HG02642 (cell line): Measurements from ENCODE around the gene DIS3L2.
"Not testable (repeated sequence)": the region's sequence is repeated elsewhere in the genome, so short reads cannot be mapped to it uniquely, and the experiment has no call there.

ENCODE experiments used
- ATAC-seq: cut with Tn5 transposase; IDR thresholded peaks from one replicate; pipeline ENCODE4 v1.9.1; 2021; ENCODE audit warnings: mild to moderate bottlenecking; ENCODE audit not compliant: unreplicated experiment, poor library complexity

DIS3L2 gene

DNA sequence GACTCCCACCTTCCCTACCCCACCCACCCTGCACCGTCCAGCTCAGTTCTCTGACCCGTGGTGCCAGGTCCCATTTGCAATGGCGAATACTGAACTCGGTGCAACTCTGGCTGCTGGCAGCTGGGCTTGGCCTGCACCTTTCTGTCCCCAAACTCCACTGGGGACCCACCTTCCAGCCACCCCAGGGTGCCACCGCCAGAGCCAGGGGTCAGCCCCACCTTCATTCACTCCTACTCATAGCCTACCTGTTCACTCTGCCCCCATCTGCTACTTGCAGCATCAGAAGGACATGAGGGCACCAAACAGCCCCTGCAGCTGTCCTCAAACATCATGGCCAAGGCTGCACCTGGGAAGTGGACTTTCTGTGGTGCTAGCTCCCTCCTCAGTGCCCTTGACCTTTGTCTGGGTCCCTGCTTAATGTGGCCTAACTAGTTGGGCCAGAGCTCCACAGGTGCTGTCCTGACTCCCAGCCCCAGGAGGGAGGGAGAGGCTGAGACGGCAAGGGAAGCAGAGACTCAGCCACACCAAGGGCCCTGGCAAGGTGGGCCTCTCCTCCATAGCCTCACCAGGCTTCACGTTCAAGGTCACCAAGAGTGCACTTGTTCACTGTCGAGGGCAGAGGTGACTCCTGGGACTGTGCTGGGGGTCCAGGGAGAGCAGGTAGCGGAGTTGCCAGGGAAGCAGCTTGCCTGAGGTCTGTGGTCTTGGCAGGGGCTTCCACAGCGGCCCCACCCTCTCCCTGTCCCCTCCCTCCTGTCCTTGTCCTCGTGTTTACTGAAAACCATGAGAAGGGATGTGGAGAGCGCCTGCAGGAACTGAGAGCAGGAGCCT lies 365.0 kb downstream of the DIS3L2 start:
- not testable (repeated sequence) for ATAC-seq

DNA sequence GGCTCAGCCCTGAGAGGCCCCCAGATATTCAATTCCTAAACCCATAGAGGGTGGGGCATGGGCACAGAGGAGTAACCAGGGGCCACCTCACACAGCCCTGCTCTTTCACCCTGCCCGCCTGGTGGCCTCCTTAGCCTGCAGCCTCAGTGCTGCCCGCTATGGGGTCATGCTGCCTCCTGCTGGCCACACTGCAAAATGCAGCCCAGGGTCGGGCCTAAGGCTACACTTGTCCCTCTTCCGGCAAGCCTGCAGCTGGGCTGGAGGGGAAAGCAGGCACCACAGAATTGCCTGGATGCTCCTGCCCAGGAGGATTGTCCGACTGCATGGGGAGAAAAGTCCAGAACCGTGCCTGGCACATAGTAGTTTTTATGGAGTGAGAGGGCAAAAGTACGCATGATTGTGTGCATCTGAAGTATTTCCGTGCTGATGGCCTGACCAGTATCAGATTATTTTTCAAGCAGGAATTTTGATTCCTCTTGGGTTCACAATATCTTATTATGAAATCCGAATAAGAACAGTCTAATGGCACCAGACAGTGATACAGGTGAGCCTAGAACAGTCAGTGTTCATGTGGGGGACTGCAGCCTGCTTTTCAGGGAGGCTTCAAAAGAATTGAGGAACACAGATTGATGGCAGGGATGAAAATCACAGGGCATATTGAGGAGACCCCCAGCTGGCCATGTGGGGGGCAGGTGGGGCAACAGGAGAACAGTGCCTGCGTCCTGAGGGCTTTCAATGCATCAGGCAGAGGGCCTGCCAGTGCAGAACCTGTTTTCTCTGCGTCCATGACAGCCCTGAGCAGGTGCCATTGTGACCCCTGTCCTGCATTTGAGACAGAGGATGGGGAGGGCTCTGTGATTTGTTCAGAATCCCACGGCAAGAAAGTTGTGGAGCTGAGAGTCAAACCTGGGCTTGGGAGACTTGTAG lies 365.9 kb downstream of the DIS3L2 start:
- peak; percentile 48 for ATAC-seq

DNA sequence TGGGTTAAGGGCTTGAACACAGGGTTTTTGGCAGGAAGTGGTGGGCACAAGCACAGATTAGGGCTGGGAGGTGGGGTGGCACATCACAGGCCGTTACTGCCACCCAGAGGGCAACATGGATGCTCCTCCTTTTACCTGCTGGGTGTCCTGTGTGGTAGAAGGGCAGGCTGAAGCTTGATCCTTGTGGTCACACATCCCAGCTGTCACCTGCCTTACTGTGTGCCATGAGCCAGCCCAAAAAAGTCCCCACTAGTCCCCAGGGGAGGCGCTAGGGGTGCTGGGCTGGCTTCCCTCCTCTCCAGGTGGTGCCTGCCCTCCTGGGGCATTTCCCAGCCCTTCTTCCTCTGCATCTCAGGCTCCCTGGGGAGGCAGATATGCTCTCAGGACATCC lies 366.5 kb downstream of the DIS3L2 start:
- ATAC-seq: no peak

GRCh38 chr2:232328516-232329460 lies 367.3 kb downstream of the DIS3L2 start:
- ATAC-seq: no peak

DNA sequence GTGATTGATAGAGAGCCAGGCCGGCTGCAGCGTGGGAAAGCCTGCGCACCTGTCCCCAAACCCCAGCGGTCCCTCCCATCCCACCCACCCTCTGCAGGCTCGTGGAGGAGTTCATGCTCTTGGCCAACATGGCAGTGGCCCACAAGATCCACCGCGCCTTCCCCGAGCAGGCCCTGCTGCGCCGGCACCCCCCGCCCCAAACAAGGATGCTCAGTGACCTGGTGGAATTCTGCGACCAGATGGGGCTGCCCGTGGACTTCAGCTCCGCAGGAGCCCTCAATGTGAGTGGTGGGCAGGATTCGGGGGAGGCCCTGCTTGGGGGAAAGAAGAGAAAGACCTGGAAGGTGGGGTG lies 368.2 kb downstream of the DIS3L2 start:
- ATAC-seq: no peak

- ATAC-seq: no peak
Measured at GRCh38 chr2:232330068-232330999, 368.8 kb downstream of the DIS3L2 start.

DNA sequence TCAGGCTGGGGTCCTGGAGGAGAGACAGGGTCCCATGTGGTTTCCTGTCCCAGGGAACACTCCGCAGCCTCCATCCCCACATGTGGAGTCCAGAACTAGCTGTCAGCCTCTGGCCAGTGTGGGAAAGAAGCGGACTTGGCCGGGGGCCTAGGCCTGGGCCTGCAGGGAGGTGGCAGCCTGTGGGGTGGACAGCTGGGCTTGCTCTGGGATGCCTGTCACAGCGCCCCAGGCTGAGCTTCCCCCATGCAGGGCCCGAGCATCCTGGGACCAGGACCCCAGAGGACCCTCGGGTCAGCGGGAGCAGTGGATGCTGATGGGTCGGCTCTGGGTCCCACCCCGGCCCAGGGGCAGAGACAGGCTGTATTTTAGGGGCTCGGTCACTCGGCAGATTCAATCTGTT lies 369.5 kb downstream of the DIS3L2 start:
- ATAC-seq: not testable (repeated sequence)

- not testable (repeated sequence) for ATAC-seq
Measured at GRCh38 chr2:232331641-232332040, 370.1 kb downstream of the DIS3L2 start.

DNA sequence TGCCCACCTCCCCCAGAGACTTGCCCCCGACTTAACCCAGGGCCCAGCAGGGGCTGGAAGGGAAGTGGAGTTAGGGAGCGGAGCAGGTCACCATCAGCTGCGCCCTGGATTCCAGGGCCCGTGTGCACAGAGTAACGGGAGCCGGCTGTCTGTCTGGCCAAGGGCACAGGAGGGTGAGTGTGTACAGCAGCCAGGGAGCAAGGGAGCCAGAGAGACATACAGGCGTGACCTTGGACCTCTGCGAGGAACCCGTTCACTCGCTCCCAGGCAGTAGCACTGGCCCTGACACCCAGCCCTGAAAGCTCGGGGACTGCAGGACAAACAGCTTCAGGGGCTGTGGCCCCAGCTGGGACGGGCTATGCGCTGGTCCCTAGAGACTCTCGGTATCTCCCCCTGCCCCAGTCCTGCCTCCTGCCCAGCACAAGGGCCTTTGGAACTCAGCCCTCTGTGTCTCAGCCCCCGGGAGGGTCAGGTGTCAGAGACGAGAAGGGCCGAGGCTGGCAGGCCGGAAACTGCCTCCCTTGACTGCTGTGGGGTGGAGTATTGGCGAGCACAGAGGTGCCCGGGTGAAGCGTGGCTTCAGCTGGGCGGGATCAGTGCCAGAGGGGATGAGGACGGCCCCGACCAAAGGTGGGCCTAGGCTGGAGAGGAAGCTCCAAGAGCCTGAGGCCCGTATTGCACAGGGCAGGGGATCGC lies 370.9 kb downstream of the DIS3L2 start:
- not testable (repeated sequence) for ATAC-seq

DNA sequence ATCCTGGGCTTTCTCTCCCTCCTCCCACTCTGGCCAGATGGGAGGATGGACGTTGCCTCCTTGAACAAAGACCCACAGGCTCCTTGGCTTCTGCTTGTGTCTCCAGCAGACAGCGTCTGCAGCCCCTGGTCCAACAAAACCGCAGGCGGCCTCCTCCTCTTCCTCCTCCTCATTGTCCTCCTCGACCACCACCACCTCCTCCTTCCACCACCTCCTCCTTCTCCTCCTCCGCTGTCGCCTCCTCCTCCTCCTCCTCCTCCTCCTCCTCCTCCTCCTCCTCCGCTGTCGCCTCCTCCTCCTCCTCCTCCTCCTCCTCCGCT lies 371.4 kb downstream of the DIS3L2 start:
- no peak for ATAC-seq

GRCh38 chr2:232333361-232334135 lies 372.0 kb downstream of the DIS3L2 start:
- no peak for ATAC-seq

DNA sequence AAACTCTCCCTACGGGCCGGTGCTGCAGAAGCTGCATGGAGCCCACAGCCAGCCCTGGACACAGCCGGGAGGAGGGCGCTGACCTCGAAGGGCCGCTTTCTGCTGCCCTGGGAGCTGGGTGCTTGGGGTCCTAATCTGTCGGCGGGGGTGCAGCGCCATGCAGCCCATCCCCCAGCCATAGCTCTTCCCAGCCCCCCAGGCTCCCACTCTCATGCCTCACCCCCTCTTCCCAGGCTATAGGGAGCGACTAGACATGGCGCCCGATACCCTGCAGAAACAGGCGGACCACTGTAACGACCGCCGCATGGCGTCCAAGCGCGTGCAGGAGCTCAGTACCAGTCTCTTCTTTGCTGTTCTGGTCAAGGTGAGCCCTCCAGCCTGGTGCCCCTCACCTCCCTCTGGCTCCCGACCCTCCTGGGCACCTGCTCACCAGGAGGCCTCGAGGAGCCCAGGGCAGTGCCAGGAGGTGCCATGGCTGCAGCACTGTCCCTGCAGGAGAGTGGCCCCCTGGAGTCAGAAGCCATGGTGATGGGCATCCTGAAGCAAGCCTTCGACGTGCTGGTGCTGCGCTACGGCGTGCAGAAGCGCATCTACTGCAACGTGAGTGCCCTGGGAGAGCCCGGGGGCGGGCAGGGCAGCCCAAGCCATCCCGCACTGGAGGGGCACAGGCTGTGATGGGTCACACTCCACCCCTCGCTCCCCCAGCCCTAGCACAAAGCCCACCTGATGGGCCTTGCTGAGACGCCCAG lies 372.8 kb downstream of the DIS3L2 start:
- ATAC-seq: not testable (repeated sequence)

DNA sequence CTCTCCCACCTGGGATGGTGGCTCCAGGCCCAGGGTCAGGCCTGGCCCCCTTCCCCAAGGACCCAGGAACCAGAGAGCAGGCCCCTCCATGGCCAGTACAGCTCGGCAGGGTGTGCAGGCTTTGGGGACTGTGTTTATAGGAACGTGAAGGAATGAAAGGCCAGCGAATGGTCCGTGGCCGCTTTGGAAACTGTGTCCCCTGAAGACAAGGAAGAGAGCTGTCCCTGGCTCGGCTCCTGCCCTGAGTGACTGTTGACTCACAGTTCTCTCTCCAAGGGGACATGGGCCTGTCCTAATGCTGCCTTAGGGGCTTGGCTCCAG lies 373.3 kb downstream of the DIS3L2 start:
- not testable (repeated sequence) for ATAC-seq

- not testable (repeated sequence) for ATAC-seq
Measured at GRCh38 chr2:232335206-232335858, 373.8 kb downstream of the DIS3L2 start.

GRCh38 chr2:232335859-232336215 lies 374.3 kb downstream of the DIS3L2 start:
- ATAC-seq: no peak

GRCh38 chr2:232336241-232336736 lies 374.8 kb downstream of the DIS3L2 start:
- no peak for ATAC-seq
